HG03521 (cell line): ENCODE measurements around the gene CCDC144A.
"Not testable (repeated sequence)": the region's sequence is repeated elsewhere in the genome, so short reads cannot be mapped to it uniquely, and the experiment has no call there.

Experiments used
- ATAC-seq: cut with Tn5 transposase; IDR thresholded peaks from one replicate; pipeline ENCODE4 v1.9.1; 2021; ENCODE audit warnings: mild to moderate bottlenecking, moderate library complexity; ENCODE audit not compliant: unreplicated experiment

CCDC144A gene

GRCh38 chr17:16751924-16752287 is 61.9 kb downstream of the CCDC144A start:
- ATAC-seq = not testable (repeated sequence)

- not testable (repeated sequence) for ATAC-seq
These were observed 67.5 kb downstream of the CCDC144A start for GRCh38 chr17:16757520-16757919.

- not testable (repeated sequence) for ATAC-seq
These were observed 68.1 kb downstream of the CCDC144A start for GRCh38 chr17:16758177-16758576.

GRCh38 chr17:16768290-16769175 is 78.5 kb downstream of the CCDC144A start:
- ATAC-seq = not testable (repeated sequence)

GRCh38 chr17:16772394-16773145 is 82.5 kb downstream of the CCDC144A start:
- not testable (repeated sequence) for ATAC-seq

GRCh38 chr17:16773146-16773522 is 83.1 kb downstream of the CCDC144A start:
- not testable (repeated sequence) for ATAC-seq

DNA sequence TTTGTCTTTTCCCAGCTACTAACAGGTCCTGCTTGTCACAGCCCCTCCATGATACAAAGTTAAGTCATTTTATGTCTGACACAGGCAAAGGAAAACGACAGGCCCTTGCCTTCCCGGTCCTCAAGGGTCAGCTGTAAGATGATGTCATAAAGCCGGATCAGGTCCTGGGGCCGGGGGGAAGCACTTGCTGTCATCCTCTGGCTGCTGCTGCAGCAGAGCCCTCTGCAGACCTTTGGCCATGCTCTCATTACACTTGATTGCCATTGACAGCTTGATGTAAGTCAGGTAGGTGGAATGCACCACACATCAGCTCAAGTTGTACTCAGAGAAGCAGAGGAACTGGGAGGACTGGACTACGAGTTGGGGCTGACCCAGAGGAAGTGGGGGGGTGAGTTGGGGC is 97.8 kb downstream of the CCDC144A start:
- ATAC-seq = not testable (repeated sequence)

GRCh38 chr17:16788889-16789536 is 99.0 kb downstream of the CCDC144A start:
- not testable (repeated sequence) for ATAC-seq

- not testable (repeated sequence) for ATAC-seq
These were observed 99.6 kb downstream of the CCDC144A start for GRCh38 chr17:16789622-16790021.

DNA sequence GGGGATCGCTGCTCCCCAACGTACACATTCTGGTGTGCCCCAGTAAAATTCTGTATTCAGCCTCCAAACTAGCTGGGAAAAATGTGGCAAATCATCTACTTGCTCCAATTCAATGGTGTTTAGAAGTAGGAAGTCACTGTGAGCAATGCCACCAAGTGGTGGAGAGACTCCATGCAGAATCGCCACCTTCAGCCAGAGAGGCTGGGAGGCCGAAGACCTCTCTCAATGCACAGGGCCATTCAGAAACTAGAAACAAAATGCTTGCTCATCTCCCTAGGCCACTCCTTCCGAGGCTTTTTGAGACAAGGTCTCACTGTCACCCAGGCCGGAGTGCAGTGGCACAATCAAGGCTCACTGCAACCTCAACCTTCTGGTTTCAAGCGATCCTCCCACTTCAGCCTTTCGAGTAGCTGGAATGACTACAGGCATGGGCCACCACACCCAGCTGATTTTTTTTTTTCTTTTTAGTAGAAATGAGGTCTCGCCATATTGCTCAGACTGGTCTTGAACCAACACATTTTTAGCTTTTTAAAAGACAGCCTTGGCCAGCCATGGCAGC is 100.4 kb downstream of the CCDC144A start:
- not testable (repeated sequence) for ATAC-seq

- not testable (repeated sequence) for ATAC-seq
These were observed 104.2 kb downstream of the CCDC144A start for GRCh38 chr17:16794215-16794614.

GRCh38 chr17:16795894-16796293 is 105.9 kb downstream of the CCDC144A start:
- ATAC-seq = not testable (repeated sequence)

- not testable (repeated sequence) for ATAC-seq
These were observed 114.8 kb downstream of the CCDC144A start for GRCh38 chr17:16804851-16805250.

DNA sequence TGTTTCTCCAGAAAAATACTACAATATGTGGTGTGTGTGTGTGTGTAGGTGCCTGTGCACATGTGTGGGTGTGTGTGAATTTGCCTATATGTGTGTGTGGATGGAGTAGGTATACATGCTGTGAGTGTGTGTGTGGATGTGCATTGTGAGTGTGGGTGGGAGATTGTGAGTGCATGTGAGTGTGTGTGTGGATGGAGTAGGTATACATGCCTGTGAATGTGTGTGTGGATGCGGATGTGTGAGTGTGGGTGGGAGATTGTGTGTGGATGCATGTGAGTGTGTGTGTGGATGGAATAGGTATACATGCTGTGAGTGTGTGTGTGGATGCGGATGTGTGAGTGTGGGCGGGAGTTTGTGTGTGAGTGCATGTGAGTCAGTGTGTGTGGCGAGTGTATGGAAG is 116.6 kb downstream of the CCDC144A start:
- ATAC-seq = not testable (repeated sequence)

DNA sequence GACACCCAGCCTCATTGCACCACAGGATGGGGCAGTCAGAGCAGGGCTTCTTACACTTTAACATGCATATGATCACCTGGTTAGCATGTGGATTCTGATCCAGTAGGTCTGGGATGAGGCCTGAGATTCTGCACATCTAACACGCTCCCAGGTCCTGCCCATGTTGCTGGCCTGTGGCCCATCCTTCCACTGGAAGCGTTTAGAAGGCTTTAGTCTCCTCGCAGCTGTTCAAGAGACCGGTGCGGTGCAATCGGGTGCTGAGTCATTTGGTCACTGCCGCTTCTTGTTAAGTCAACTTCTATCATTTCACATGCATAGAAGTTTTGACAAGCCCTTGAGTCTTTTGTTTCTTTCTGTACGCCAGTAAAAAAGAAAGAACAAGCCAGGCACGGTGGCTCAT is 117.6 kb downstream of the CCDC144A start:
- not testable (repeated sequence) for ATAC-seq

DNA sequence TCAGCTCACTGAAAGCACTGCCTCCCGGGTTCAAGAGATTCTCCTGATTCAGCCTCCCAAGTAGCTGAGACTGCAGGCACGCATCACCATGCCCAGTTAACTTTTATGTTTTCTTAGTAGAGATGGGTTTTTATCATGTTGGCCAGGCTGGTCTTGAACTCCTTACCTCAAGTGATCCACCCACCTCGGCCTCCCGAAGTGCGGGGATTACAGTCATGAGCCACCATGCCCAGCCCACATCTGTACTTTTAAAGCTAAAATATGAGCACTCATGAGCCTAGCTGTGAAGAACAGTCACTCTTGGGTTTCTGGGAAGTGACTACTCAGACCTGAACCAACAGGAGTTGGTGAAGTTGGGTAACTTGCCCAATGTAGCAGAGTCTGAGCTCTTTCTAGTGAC is 120.2 kb downstream of the CCDC144A start:
- not testable (repeated sequence) for ATAC-seq

- ATAC-seq = not testable (repeated sequence)
These were observed 122.1 kb downstream of the CCDC144A start for GRCh38 chr17:16812126-16812525.

- no peak for ATAC-seq
These were observed 124.4 kb downstream of the CCDC144A start for GRCh38 chr17:16814439-16814838.

DNA sequence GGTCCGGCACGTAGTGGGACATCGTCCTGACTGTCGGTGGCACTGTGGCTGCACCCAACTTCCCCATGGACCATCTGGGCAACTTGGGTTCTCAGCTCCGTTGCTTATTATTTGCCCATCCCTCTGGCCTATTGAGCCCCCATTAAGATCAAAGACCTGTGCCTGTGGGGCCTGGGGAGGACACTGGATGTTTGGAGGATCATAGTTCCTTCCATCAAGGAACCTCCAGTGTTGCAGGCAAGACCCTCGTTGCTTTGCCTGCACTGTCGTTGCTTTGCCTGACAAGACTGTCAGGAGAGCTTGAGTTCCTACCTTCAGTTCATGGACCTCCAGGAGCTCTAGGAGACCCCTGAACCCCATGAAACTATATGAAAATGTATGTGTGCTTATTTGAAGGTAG is 127.2 kb downstream of the CCDC144A start:
- ATAC-seq = no peak

- ATAC-seq = not testable (repeated sequence)
These were observed 127.9 kb downstream of the CCDC144A start for GRCh38 chr17:16817940-16818339.

GRCh38 chr17:16818340-16818739 is 128.3 kb downstream of the CCDC144A start:
- ATAC-seq = no peak
